Neuronal stem cell (in vitro differentiated cells): Measurements from ENCODE around the gene CROCC2.
A peak's percentile ranks its signal among the peaks of the same experiment; 100 is the strongest.

ENCODE experiments used
- DNase-seq: peaks from one replicate; pipeline ENCODE4 v3.0.0-alpha.2; 2013; ENCODE audit warnings: low spot score
- H2AFZ ChIP-seq: one replicate; pipeline ENCODE4 v1.6.1; 2013; ENCODE audit warnings: mild to moderate bottlenecking, low read length, inconsistent platforms
- H2AK5ac ChIP-seq: 2 replicates; pipeline ENCODE4 v1.6.1; 2013; ENCODE audit warnings: low read depth, mild to moderate bottlenecking, inconsistent platforms, low read length, moderate library complexity, mixed read lengths
- H2BK120ac ChIP-seq: 2 replicates; pipeline ENCODE4 v1.6.1; 2013; ENCODE audit warnings: low read depth, mild to moderate bottlenecking, inconsistent platforms, low read length, moderate library complexity, mixed read lengths
- H2BK12ac ChIP-seq: one replicate; pipeline ENCODE4 v1.6.1; 2013; ENCODE audit warnings: low read length, inconsistent platforms
- H2BK15ac ChIP-seq: 2 replicates; pipeline ENCODE4 v1.6.1; 2013; ENCODE audit warnings: mild to moderate bottlenecking, low read length, inconsistent platforms, mixed read lengths
- H2BK5ac ChIP-seq: one replicate; pipeline ENCODE4 v1.6.1; 2013; ENCODE audit warnings: inconsistent platforms, mild to moderate bottlenecking, low read length, moderate library complexity
- H3K14ac ChIP-seq: one replicate; pipeline ENCODE4 v1.6.1; 2013; ENCODE audit warnings: low read length, inconsistent platforms
- H3K18ac ChIP-seq: 2 replicates; pipeline ENCODE4 v1.6.1; 2013; ENCODE audit warnings: low read length, inconsistent platforms
- H3K23ac ChIP-seq: 2 replicates; pipeline ENCODE4 v1.6.1; 2013; ENCODE audit warnings: low read depth, mild to moderate bottlenecking, mixed read lengths, low read length, inconsistent platforms; ENCODE audit not compliant: poor library complexity
- H3K27ac ChIP-seq: replicated peaks from 3 replicates; pipeline ENCODE4 v1.5.1; 2013; ENCODE audit warnings: low read length, inconsistent platforms
- H3K27me3 ChIP-seq, 3 experiments: 2 replicates each; pipeline ENCODE4 v1.6.1; 2013; ENCODE audit warnings: low read length in 3 of 3, mild to moderate bottlenecking in 2 of 3, inconsistent platforms in 1 of 3, low read depth in 1 of 3, mixed read lengths in 1 of 3, moderate library complexity in 1 of 3; ENCODE audit not compliant: control insufficient read depth in 3 of 3, insufficient read depth in 3 of 3
- H3K36me3 ChIP-seq, 2 donors: replicated peaks in 1 of 2; 2 replicates each; pipeline ENCODE4 v1.6.1; 2013; ENCODE audit warnings: low read length in 2 of 2; ENCODE audit not compliant: control insufficient read depth in 2 of 2, insufficient read depth in 2 of 2
- H3K4ac ChIP-seq: 2 replicates; pipeline ENCODE4 v1.6.1; 2013; ENCODE audit warnings: inconsistent platforms, mild to moderate bottlenecking, low read length, moderate library complexity
- H3K4me1 ChIP-seq, 2 donors: 1 replicate in 1 of 2; 2 replicates in 1 of 2; pipeline ENCODE4 v1.6.1; 2013; ENCODE audit warnings: low read length in 2 of 2, low read depth in 1 of 2; ENCODE audit not compliant: control insufficient read depth in 2 of 2, insufficient read depth in 1 of 2
- H3K4me2 ChIP-seq: one replicate; pipeline ENCODE4 v1.6.1; 2013; ENCODE audit warnings: mild to moderate bottlenecking, low read length, inconsistent platforms; ENCODE audit not compliant: insufficient read depth, poor library complexity, severe bottlenecking
- H3K4me3 ChIP-seq, 2 donors: 2 replicates each; pipeline ENCODE4 v1.5.1; 2013; ENCODE audit warnings: low read length in 2 of 2, mild to moderate bottlenecking in 2 of 2, inconsistent platforms in 1 of 2, moderate library complexity in 1 of 2
- H3K79me1 ChIP-seq: one replicate; pipeline ENCODE4 v1.6.1; 2013; ENCODE audit warnings: low read depth, mild to moderate bottlenecking, inconsistent platforms, low read length, moderate library complexity
- H3K9ac ChIP-seq: one replicate; pipeline ENCODE4 v1.6.1; 2013; ENCODE audit warnings: mild to moderate bottlenecking, low read depth, low read length, inconsistent platforms; ENCODE audit not compliant: poor library complexity
- H3K9me3 ChIP-seq, 2 donors: replicated peaks in 1 of 2; 2 replicates each; pipeline versions ENCODE3 to v1.6.1; 2013; ENCODE audit warnings: low read length in 2 of 2, mild to moderate bottlenecking in 2 of 2, inconsistent platforms in 1 of 2, low read depth in 1 of 2, mixed read lengths in 1 of 2, moderate library complexity in 1 of 2; ENCODE audit not compliant: control insufficient read depth in 2 of 2, insufficient read depth in 1 of 2
- H4K8ac ChIP-seq: one replicate; pipeline ENCODE4 v1.6.1; 2013; ENCODE audit warnings: low read depth, mild to moderate bottlenecking, inconsistent platforms, low read length, moderate library complexity
- H4K91ac ChIP-seq: one replicate; pipeline ENCODE4 v1.6.1; 2013; ENCODE audit warnings: low read length, low read depth, mild to moderate bottlenecking, inconsistent platforms; ENCODE audit not compliant: poor library complexity
- whole genome bisulfite sequencing, 2 donors: extraction: QIAGEN DNeasy Blood & Tissue Kit; methylation state at CpG; one replicate each; pipeline ENCODE4 v1.1.7; 2013; ENCODE audit warnings: missing lambda C conversion rate in 2 of 2, mixed read lengths in 1 of 2; ENCODE audit not compliant: insufficient read length in 2 of 2, insufficient replicate concordance in 1 of 2; ENCODE audit errors: extremely low coverage in 2 of 2; 5-methylcytosine and 5-hydroxymethylcytosine counted together

CROCC2 gene

GRCh38 chr2:240871071-240871958 lies 34.8 kb upstream of the CROCC2 start:
- Histone ChIP-seq H3K9me3 (no peaks in the 10 kb centered on the region), H3K23ac (no peak overlapping the region), H4K91ac (no peak overlapping the region), H3K9ac (no peak overlapping the region), H3K4me3 (no peak overlapping the region), H3K4me2 (no peak overlapping the region), H3K14ac (no peak overlapping the region), H3K27me3 (peaks cover 0 to 75% (median 0%) of the 10 kb centered on the region in 3 experiments), H3K27ac (no peak overlapping the region), H2AFZ (no peak overlapping the region), H2BK120ac (no peak overlapping the region), H2BK5ac (peak overlapping the region; percentile 93), H3K79me1 (peaks cover 2% of the 10 kb centered on the region), H3K18ac (peak overlapping the region; percentile 60), H4K8ac (no peak overlapping the region), H3K4ac (no peak overlapping the region), H2AK5ac (peak overlapping the region; percentile 81), H2BK15ac (no peak overlapping the region), H3K4me1 (peaks cover 0 to 4% of the 10 kb centered on the region in 2 donors), H2BK12ac (no peak overlapping the region), H3K36me3 (peaks cover 0 to 2% of the 10 kb centered on the region in 2 donors)
- no peak for DNase-seq
- no CpG with 5 or more reads among the region's 16 CpGs for WGBS, 2 donors

GRCh38 chr2:240872317-240873097 lies 33.6 kb upstream of the CROCC2 start:
- H3K36me3 ChIP-seq = peaks cover 0 to 2% of the 10 kb centered on the region in 2 donors

DNA sequence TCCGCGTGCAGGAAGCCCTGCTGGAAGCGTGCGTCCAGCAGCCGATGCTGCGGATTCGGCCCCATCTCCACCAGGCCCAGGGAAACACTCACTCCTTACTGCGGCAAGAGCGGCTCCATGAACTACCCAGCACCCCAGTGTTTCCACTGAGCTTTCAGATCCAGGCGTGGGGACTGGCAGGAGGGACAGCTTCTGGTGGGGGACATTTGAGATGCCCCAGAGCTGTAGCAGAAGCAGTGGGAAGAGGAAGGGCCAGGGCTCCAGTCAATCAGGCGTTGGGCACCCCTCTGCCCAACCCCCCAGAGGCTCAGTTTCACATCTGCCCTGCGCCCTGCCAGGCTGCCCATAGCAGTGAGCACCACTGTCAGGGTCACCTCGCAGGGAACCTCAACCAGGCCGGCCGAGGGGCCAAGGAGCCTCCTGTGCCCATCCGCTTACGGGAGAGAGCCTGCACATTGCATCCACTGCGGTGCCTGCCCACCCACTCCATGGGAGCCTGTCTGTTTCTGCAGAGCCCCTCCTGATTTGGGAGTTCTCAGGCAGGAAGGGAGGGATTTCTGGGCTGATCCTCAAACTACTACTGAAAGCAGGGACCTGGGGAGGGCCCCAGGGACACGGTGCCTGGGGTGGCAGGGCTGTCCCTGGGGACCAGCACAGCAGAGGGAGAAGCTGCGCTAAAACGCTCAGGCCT lies 32.9 kb upstream of the CROCC2 start:
- peak overlapping the region; percentile 39 for H2BK5ac ChIP-seq
- H2AK5ac ChIP-seq = peak overlapping the region; percentile 84
- peak overlapping the region; percentile 72 for H2BK120ac ChIP-seq
- H4K8ac ChIP-seq = no peak overlapping the region
- H3K18ac ChIP-seq = peak overlapping the region; percentile 57
- DNase-seq = no peak
- H2AFZ ChIP-seq = no peak overlapping the region
- no peak overlapping the region for H2BK12ac ChIP-seq
- H3K14ac ChIP-seq = no peak overlapping the region
- peaks cover 0 to 3% of the 10 kb centered on the region in 2 donors for H3K4me1 ChIP-seq
- peaks cover 2% of the 10 kb centered on the region for H3K79me1 ChIP-seq
- no peak overlapping the region for H3K4me3 ChIP-seq
- no peak overlapping the region for H3K9ac ChIP-seq
- H3K36me3 ChIP-seq = peaks cover 0 to 2% of the 10 kb centered on the region in 2 donors
- no peak overlapping the region for H3K27ac ChIP-seq
- peak overlapping the region; percentile 68 for H3K23ac ChIP-seq
- no peak overlapping the region for H4K91ac ChIP-seq
- H2BK15ac ChIP-seq = peak overlapping the region; percentile 74
- peaks cover 0 to 61% (median 0%) of the 10 kb centered on the region in 3 experiments for H3K27me3 ChIP-seq
- H3K4ac ChIP-seq = peak overlapping the region; percentile 37
- no CpG with 5 or more reads among the region's 21 CpGs for WGBS, 2 donors
- no peaks in the 10 kb centered on the region for H3K9me3 ChIP-seq
- H3K4me2 ChIP-seq = no peak overlapping the region

More at GRCh38 chr2:240872317-240873097, 33.6 kb upstream of the CROCC2 start:
- peaks cover 0 to 68% (median 0%) of the 10 kb centered on the region in 3 experiments for H3K27me3 ChIP-seq
- H3K18ac ChIP-seq = peak overlapping the region; percentile 85
- H3K4me2 ChIP-seq = no peak overlapping the region
- H3K14ac ChIP-seq = no peak overlapping the region
- no peak overlapping the region for H3K4ac ChIP-seq
- peak overlapping the region; percentile 68 for H3K23ac ChIP-seq
- H3K79me1 ChIP-seq = peaks cover 2% of the 10 kb centered on the region
- WGBS, 2 donors = no CpG with 5 or more reads among the region's 17 CpGs
- H2BK120ac ChIP-seq = peak overlapping the region; percentile 58
- peak overlapping the region; percentile 39 for H2BK5ac ChIP-seq
- peaks cover 0 to 4% of the 10 kb centered on the region in 2 donors for H3K4me1 ChIP-seq
- no peak overlapping the region for H2AFZ ChIP-seq
- no peak overlapping the region for H4K8ac ChIP-seq
- no peak overlapping the region for H3K27ac ChIP-seq
- no peak overlapping the region for H3K4me3 ChIP-seq
- no peak for DNase-seq
- H3K9ac ChIP-seq = peak overlapping the region; percentile 75
- H2AK5ac ChIP-seq = peak overlapping the region; percentile 84
- peak overlapping the region; percentile 74 for H2BK15ac ChIP-seq
- H4K91ac ChIP-seq = peak overlapping the region; percentile 87
- peak overlapping the region; percentile 89 for H2BK12ac ChIP-seq
- H3K9me3 ChIP-seq = no peaks in the 10 kb centered on the region
